Measurements from ENCODE around the gene NR6A1. TPM values are rescaled to one million over a fixed set of nuclear protein-coding genes. Genes with fewer than 3 reads are reported as not detected.

NR6A1 gene
- total and polyA plus RNA-seq, 2 experiments from 2014 or later = 44.2 to 139 TPM

GRCh38 chr9:124676159-124676551 lies 95.0 kb downstream of the NR6A1 start:
- Mint-ChIP-seq H3K4me3 (no peak overlapping the region), H3K36me3 (ENCODE audit: low read depth) (no peaks in the 10 kb centered on the region), H3K9me3 (no peaks in the 10 kb centered on the region), H3K4me1 (peaks cover 11% of the 10 kb centered on the region; the same call in 2 of the 3 replicates), H3K27me3 (ENCODE audit: insufficient read depth, low read depth, poor library complexity) (no peaks in the 10 kb centered on the region), H3K27ac (no peak overlapping the region)
- H3K36me3 ChIP-seq (ENCODE audit: insufficient read depth) = no peaks in the 10 kb centered on the region
- H3K4me3 ChIP-seq = no peak overlapping the region
- no peak overlapping the region for H3K4me2 ChIP-seq
- no peaks in the 10 kb centered on the region for H3K9me2 ChIP-seq (ENCODE audit: insufficient read depth)
- no peak overlapping the region for H3K27ac ChIP-seq (ENCODE audit: low read depth)
- ATAC-seq (no peak), DNase-seq (ENCODE audit: low spot score) (no peak)
- no peaks in the 10 kb centered on the region for H3K4me1 ChIP-seq (ENCODE audit: insufficient read depth)
- H3F3A ChIP-seq (replicated peaks; ENCODE audit: low read depth) = no peaks in the 10 kb centered on the region
- TF ChIP-seq JUNB (IDR thresholded peaks at IDR 0.05; ENCODE audit: unreplicated experiment) (no peak), ZNF114 (CRISPR knock-in tag; IDR thresholded peaks at IDR 0.05) (no peak), STAT1 (IDR thresholded peaks at IDR 0.05; ENCODE audit: unreplicated experiment) (no peak), ZNF462 (CRISPR knock-in tag; IDR thresholded peaks at IDR 0.05) (no peak), EZH2 (IDR thresholded peaks at IDR 0.05; ENCODE audit: low read depth, unreplicated experiment) (no peak), NANOG (IDR thresholded peaks at IDR 0.05; ENCODE audit: borderline replicate concordance) (no peak), REST (IDR thresholded peaks at IDR 0.05; ENCODE audit: unreplicated experiment) (no peak), CTCF (conservative IDR thresholded peaks at IDR 0.05; ENCODE audit: low read depth in 2 of 2) (no peak), ZNF331 (CRISPR knock-in tag; IDR thresholded peaks at IDR 0.05; ENCODE audit: low read depth) (no peak), ETS1 (IDR thresholded peaks at IDR 0.05) (no peak)
- no peaks in the 10 kb centered on the region for H3K27me3 ChIP-seq (ENCODE audit: insufficient read depth)
- H3K79me2 ChIP-seq (replicated peaks; ENCODE audit: insufficient read depth) = peaks cover 8% of the 10 kb centered on the region
- H2AFZ ChIP-seq = no peak overlapping the region
- no peaks in the 10 kb centered on the region for H4K20me1 ChIP-seq (replicated peaks; ENCODE audit: insufficient read depth)
